Colonic mucosa (tissue), 4 donors: ENCODE data around the gene TRIM9. TPM values are rescaled to one million over a fixed set of nuclear protein-coding genes. Genes with fewer than 3 reads are reported as not detected.

Experiments used
- DNase-seq: peaks from one replicate; pipeline ENCODE4 v3.0.0-alpha.2; 2020
- H3K27ac ChIP-seq: fragments of 200-600 bp; one replicate; pipeline ENCODE4 v1.8.0; 2021
- H3K27me3 ChIP-seq: fragments of 200-600 bp; one replicate; pipeline ENCODE4 v1.8.0; 2021
- H3K36me3 ChIP-seq: fragments of 200-600 bp; one replicate; pipeline ENCODE4 v1.8.0; 2021
- H3K4me1 ChIP-seq: fragments of 200-600 bp; one replicate; pipeline ENCODE4 v1.8.0; 2021; ENCODE audit warnings: mild to moderate bottlenecking
- H3K4me3 ChIP-seq: fragments of 200-600 bp; one replicate; pipeline ENCODE4 v1.8.0; 2021
- H3K9ac ChIP-seq, 2 donors: one replicate each; pipeline ENCODE4 v1.7.0; 2013; ENCODE audit warnings: control low read depth in 2 of 2, low read depth in 2 of 2, low read length in 2 of 2
- H3K9me3 ChIP-seq: fragments of 200-600 bp; one replicate; pipeline ENCODE4 v1.8.0; 2021
- intact Hi-C: fragments of 100-400 bp; cut with DNase I; formaldehyde crosslinking; loops from one replicate; pipeline ENCODE4 v1.14.1; 2022
- total RNA-seq, 2 donors: library from RNA; stranded (reverse); fragmentation: NEBNext Ultra II Directional in 1 of 2; extraction: Animal tissue kit (Norgen Biotek cat#: 25700) in 1 of 2; gene quantifications; one replicate each; pipeline ENCODE4 v1.2.1, GENCODE V29; 2021
- TF ChIP-seq, protein P1 (sequence below): fragments of 200-600 bp; IDR thresholded peaks from one replicate; pipeline ENCODE4 v1.8.0; 2022; ENCODE audit warnings: antibody characterized with exemption, mild to moderate bottlenecking
- donor health status: healthy.
- donor health status: DM: no; HTN: no; CAD: no.
- donor health status: DM: no; HTN: no; CAD: no.

The TRIM9 gene
- total RNA-seq, 2 donors from 2014 or later = 0.49 to 0.66 TPM

GRCh38 chr14:51019089-51019488, 75.8 kb downstream of the TRIM9 start:
- Histone ChIP-seq H3K4me3 (no peak overlapping the region), H3K36me3 (no peaks in the 10 kb centered on the region), H3K9me3 (no peaks in the 10 kb centered on the region), H3K4me1 (peaks cover 3% of the 10 kb centered on the region), H3K9ac (no peak overlapping the region), H3K27ac (no peak overlapping the region), H3K27me3 (no peaks in the 10 kb centered on the region)
- DNase-seq = no peak
- TF ChIP-seq, protein P1, sequence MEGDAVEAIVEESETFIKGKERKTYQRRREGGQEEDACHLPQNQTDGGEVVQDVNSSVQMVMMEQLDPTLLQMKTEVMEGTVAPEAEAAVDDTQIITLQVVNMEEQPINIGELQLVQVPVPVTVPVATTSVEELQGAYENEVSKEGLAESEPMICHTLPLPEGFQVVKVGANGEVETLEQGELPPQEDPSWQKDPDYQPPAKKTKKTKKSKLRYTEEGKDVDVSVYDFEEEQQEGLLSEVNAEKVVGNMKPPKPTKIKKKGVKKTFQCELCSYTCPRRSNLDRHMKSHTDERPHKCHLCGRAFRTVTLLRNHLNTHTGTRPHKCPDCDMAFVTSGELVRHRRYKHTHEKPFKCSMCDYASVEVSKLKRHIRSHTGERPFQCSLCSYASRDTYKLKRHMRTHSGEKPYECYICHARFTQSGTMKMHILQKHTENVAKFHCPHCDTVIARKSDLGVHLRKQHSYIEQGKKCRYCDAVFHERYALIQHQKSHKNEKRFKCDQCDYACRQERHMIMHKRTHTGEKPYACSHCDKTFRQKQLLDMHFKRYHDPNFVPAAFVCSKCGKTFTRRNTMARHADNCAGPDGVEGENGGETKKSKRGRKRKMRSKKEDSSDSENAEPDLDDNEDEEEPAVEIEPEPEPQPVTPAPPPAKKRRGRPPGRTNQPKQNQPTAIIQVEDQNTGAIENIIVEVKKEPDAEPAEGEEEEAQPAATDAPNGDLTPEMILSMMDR = no peak
- intact Hi-C loops = no loop called here

- TF ChIP-seq, protein P1 = no peak
- Histone ChIP-seq H3K4me3 (no peak overlapping the region), H3K9me3 (no peaks in the 10 kb centered on the region), H3K27me3 (no peaks in the 10 kb centered on the region), H3K4me1 (no peaks in the 10 kb centered on the region), H3K27ac (no peak overlapping the region), H3K9ac (no peak overlapping the region), H3K36me3 (no peaks in the 10 kb centered on the region)
- intact Hi-C loops = no loop called here
- no peak for DNase-seq
Observed at GRCh38 chr14:51018521-51018920, 76.4 kb downstream of the TRIM9 start.

DNA sequence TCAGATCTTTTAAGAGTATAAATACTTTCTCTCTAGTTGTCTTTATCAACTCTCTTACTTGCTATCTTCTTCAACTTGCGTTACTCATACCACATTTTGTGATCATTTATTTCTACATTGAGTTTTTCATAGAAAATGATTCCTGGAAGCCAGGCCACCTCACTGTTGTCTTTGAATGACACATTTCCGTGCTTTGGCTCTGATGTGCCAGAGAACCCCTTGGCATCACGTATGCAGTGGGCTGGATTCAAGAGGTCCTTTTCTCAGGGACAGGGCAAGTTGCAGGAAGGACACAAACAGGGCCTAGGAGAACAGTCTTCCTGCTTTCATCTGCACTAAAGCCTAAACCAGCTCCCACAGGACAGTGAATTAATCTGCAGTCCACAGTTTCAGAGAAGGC, 80.3 kb downstream of the TRIM9 start:
- H3K9me3 ChIP-seq = no peaks in the 10 kb centered on the region
- TF ChIP-seq, protein P1 = no peak

DNA sequence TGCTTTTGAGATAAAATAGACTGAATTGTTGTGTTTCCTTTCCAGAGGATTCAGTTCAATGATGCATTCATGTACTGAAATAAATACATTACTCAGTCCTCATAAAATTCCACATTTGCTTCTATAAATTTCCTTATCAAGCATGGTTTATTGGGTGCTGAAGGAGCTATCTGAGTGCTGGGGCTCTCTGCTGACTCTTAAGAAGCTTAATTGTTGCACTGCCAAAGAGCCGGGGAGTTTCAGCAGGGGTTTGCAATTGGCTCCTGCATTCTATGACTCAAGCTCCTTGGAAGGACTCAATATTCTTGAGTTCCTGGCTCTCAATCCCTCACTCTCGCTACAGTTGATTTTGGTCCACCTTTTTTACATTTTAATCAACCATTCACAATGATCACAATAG, 80.8 kb downstream of the TRIM9 start:
- Histone ChIP-seq H3K36me3 (no peaks in the 10 kb centered on the region), H3K9ac (no peak overlapping the region), H3K27me3 (no peaks in the 10 kb centered on the region), H3K27ac (no peak overlapping the region), H3K4me1 (no peaks in the 10 kb centered on the region), H3K4me3 (no peak overlapping the region), H3K9me3 (no peaks in the 10 kb centered on the region)
- intact Hi-C loops = no loop called here
- TF ChIP-seq, protein P1 = no peak
- no peak for DNase-seq

More for the DNA sequence above, 80.3 kb downstream of the TRIM9 start:
- H3K27me3 ChIP-seq = no peaks in the 10 kb centered on the region
- no peaks in the 10 kb centered on the region for H3K36me3 ChIP-seq
- no peaks in the 10 kb centered on the region for H3K4me1 ChIP-seq
- H3K27ac ChIP-seq = no peak overlapping the region
- DNase-seq = no peak
- no peak overlapping the region for H3K4me3 ChIP-seq
- H3K9ac ChIP-seq = no peak overlapping the region
- intact Hi-C loops = no loop called here

- intact Hi-C loops = no loop called here
- Histone ChIP-seq H3K4me1 (no peaks in the 10 kb centered on the region), H3K36me3 (no peaks in the 10 kb centered on the region), H3K9me3 (no peaks in the 10 kb centered on the region), H3K9ac (no peak overlapping the region), H3K27ac (no peak overlapping the region), H3K27me3 (no peaks in the 10 kb centered on the region), H3K4me3 (no peak overlapping the region)
- DNase-seq = no peak
- TF ChIP-seq, protein P1 = no peak
Observed at GRCh38 chr14:51012055-51012454, 82.8 kb downstream of the TRIM9 start.

GRCh38 chr14:51008446-51008845, 86.5 kb downstream of the TRIM9 start:
- Histone ChIP-seq H3K9ac (no peak overlapping the region), H3K27ac (no peak overlapping the region), H3K27me3 (no peaks in the 10 kb centered on the region), H3K36me3 (no peaks in the 10 kb centered on the region), H3K9me3 (no peaks in the 10 kb centered on the region), H3K4me3 (no peak overlapping the region), H3K4me1 (no peaks in the 10 kb centered on the region)
- TF ChIP-seq, protein P1 = no peak
- no peak for DNase-seq
- intact Hi-C loops = no loop called here
